Osteocyte (in vitro differentiated cells): ENCODE measurements around the gene CDC73. TPM values are rescaled to one million over a fixed set of nuclear protein-coding genes. Genes with fewer than 3 reads are reported as not detected.
"Not testable (repeated sequence)": the region's sequence is repeated elsewhere in the genome, so short reads cannot be mapped to it uniquely, and the experiment has no call there.

Experiments used
- DNase-seq: peaks from one replicate; pipeline ENCODE4 v3.0.0; 2021; ENCODE audit warnings: mixed read lengths; ENCODE audit not compliant: unreplicated experiment; ENCODE audit errors: extremely low spot score
- H3K27ac Mint-ChIP-seq: one replicate; pipeline ENCODE4 v1.8.0; 2021; ENCODE audit warnings: mild to moderate bottlenecking, mixed read lengths; ENCODE audit not compliant: unreplicated experiment
- H3K27me3 Mint-ChIP-seq: one replicate; pipeline ENCODE4 v1.8.0; 2021; ENCODE audit warnings: mixed read lengths; ENCODE audit not compliant: unreplicated experiment
- H3K36me3 Mint-ChIP-seq: one replicate; pipeline ENCODE4 v1.8.0; 2021; ENCODE audit warnings: mixed read lengths; ENCODE audit not compliant: unreplicated experiment
- H3K4me1 Mint-ChIP-seq: one replicate; pipeline ENCODE4 v1.8.0; 2021; ENCODE audit warnings: mixed read lengths; ENCODE audit not compliant: unreplicated experiment
- H3K4me3 Mint-ChIP-seq: one replicate; pipeline ENCODE4 v1.8.0; 2021; ENCODE audit warnings: mild to moderate bottlenecking, moderate library complexity, mixed read lengths; ENCODE audit not compliant: unreplicated experiment
- H3K9me3 Mint-ChIP-seq: one replicate; pipeline ENCODE4 v1.8.0; 2021; ENCODE audit warnings: mixed read lengths; ENCODE audit not compliant: unreplicated experiment
- total RNA-seq: library from RNA; stranded (reverse); gene quantifications from 2 replicates; pipeline ENCODE4 v1.2.1, GENCODE V29; 2021
- TF ChIP-seq, protein P1 (sequence below): fragments of 200-600 bp; sonication (generic); IDR thresholded peaks from 2 replicates; pipeline ENCODE4 v1.5.0; 2021; ENCODE audit warnings: antibody characterized with exemption, mild to moderate bottlenecking, moderate library complexity

The CDC73 gene
- total RNA-seq, 1 donor from 2014 or later: 73.3 TPM

DNA sequence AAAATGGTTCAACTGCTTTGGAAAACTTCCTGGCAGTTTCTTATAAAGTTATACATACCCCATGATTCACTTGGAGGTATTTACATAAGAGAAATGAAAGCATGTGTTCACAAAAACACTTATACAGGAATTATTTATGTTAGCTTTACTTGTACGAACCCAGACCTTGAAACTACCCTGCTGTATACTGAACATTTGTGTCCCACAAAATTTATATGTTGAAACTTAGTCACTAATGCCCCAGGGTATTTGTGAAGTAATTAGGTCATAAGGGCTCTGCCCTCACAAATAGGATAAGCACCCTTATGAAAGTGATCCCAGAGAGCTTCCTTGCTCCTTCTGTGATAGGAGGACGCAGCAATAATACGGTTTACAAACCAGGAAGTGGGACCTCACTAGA is 107.3 kb downstream of the CDC73 start:
- Mint-ChIP-seq H3K4me3 (no peak overlapping the region), H3K27me3 (no peaks in the 10 kb centered on the region), H3K9me3 (peaks cover 16% of the 10 kb centered on the region), H3K27ac (peak overlapping the region; percentile 79), H3K36me3 (peaks cover 32% of the 10 kb centered on the region), H3K4me1 (peaks cover 47% of the 10 kb centered on the region)
- DNase-seq: no peak
- TF ChIP-seq, protein P1, sequence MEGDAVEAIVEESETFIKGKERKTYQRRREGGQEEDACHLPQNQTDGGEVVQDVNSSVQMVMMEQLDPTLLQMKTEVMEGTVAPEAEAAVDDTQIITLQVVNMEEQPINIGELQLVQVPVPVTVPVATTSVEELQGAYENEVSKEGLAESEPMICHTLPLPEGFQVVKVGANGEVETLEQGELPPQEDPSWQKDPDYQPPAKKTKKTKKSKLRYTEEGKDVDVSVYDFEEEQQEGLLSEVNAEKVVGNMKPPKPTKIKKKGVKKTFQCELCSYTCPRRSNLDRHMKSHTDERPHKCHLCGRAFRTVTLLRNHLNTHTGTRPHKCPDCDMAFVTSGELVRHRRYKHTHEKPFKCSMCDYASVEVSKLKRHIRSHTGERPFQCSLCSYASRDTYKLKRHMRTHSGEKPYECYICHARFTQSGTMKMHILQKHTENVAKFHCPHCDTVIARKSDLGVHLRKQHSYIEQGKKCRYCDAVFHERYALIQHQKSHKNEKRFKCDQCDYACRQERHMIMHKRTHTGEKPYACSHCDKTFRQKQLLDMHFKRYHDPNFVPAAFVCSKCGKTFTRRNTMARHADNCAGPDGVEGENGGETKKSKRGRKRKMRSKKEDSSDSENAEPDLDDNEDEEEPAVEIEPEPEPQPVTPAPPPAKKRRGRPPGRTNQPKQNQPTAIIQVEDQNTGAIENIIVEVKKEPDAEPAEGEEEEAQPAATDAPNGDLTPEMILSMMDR: no peak

DNA sequence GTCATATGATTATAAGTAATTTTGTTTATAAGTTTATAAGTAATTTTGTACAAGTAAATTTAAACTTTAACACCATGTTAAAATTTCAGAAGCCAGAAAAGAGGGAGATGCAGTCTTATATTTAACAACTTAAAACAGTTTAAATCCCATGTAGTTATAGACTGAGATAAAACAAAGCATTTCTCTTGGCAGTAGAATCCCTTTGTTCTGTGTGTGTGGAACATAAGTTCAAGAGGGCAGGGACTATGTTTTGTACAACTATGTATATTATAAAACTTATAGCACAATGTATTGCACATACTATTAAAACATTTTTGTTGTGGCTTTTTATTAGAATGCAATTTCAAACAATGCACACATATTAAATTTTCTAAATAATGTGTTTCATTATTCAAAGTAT is 109.3 kb downstream of the CDC73 start:
- not testable (repeated sequence) for DNase-seq, H3K27ac Mint-ChIP-seq, H3K27me3 Mint-ChIP-seq, H3K4me3 Mint-ChIP-seq, H3K9me3 Mint-ChIP-seq
- H3K4me1 Mint-ChIP-seq: peaks cover 40% of the 10 kb centered on the region
- H3K36me3 Mint-ChIP-seq: peaks cover 25% of the 10 kb centered on the region

DNA sequence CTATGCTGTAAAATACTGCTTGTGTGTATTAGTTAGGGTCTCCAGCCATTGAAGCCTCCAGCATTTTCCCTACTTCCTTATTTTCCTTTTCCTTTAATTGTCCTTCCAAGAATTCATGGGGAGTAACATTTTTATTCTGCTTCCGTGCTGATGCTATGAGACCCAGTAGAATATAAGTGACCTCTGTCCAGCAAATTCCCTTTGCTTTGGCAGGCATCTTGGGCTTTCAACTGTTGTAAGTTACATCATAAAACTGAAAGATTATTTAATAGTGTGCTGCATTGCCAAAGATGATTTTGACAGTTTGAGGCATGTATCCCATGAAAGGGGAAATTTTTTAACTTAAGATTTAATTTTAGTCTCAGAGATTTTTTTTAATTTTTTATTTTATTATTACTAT is 112.7 kb downstream of the CDC73 start:
- TF ChIP-seq, protein P1: no peak
- H3K4me1 Mint-ChIP-seq: peaks cover 19% of the 10 kb centered on the region
- H3K9me3 Mint-ChIP-seq: no peaks in the 10 kb centered on the region
- no peak for DNase-seq
- H3K27me3 Mint-ChIP-seq: no peaks in the 10 kb centered on the region
- peaks cover 43% of the 10 kb centered on the region for H3K36me3 Mint-ChIP-seq
- no peak overlapping the region for H3K4me3 Mint-ChIP-seq
- no peak overlapping the region for H3K27ac Mint-ChIP-seq

DNA sequence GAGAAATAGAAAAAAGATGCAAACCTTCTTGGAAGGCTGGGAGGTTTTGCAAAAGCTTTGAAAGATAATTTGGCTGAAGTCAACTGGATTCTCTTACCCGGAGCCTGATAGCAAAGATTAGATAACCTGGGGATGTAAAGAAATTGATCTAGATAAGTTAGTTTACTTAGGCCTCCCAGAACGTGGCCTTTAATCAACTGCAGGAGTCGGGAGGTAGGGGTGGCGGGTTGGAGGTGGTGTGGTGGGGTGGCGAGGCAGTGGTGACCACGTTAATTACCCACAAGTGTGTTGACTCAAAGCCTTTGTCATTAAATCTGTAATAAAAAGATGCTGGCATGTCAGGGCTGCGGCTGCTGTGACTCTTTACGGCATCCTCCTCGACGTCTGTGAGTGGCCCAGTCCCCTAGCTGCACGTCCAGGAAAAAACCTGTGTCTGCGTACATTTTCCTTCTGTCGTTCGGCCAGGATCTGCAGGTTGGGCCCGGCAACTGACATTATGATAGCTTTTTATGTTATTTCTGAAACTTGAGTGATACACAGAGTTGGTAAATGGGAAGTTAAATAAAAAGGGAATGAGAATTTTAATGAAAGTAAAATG is 115.6 kb downstream of the CDC73 start:
- no peak for DNase-seq
- Mint-ChIP-seq H3K27ac (no peak overlapping the region), H3K4me1 (no peaks in the 10 kb centered on the region), H3K4me3 (no peak overlapping the region), H3K36me3 (peaks cover 60% of the 10 kb centered on the region), H3K9me3 (no peaks in the 10 kb centered on the region), H3K27me3 (no peaks in the 10 kb centered on the region)
- TF ChIP-seq, protein P1: no peak

DNA sequence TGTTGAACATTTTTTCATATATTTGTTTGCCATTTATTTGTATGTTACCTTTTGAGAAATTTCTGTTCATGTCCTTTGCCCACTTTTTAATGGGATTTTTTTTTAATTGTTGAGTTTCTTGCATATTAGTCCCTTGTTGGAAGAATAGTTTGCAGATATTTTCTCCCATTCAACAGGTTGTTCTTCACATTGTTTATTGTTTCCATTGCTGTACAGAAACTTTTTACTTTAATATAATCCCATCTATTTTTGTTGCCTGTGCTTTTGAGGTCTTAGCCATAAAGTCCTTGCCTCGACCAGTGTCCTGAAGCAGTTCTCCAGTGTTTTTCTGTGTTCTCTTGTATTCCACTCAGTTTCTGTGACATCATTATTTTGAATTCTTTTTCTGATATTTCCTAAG is 118.8 kb downstream of the CDC73 start:
- no peaks in the 10 kb centered on the region for H3K9me3 Mint-ChIP-seq
- no peak overlapping the region for H3K27ac Mint-ChIP-seq
- DNase-seq: no peak
- peaks cover 55% of the 10 kb centered on the region for H3K36me3 Mint-ChIP-seq
- TF ChIP-seq, protein P1: no peak
- no peak overlapping the region for H3K4me3 Mint-ChIP-seq
- H3K4me1 Mint-ChIP-seq: no peaks in the 10 kb centered on the region
- no peaks in the 10 kb centered on the region for H3K27me3 Mint-ChIP-seq
